Caki2 (cell line): ENCODE results near the gene NACC2. TPM values are rescaled to one million over a fixed set of nuclear protein-coding genes. Genes with fewer than 3 reads are reported as not detected.

ENCODE experiments used
- DNase-seq: peaks from one replicate; pipeline ENCODE4 v3.0.0-alpha.2; 2015; ENCODE audit warnings: low read depth
- in situ Hi-C: cut with HindIII; loops from 2 replicates; pipeline ENCODE4 v1.10.0; 2016; ENCODE audit warnings: low sequenced_read_pairs, low pct_unique_long_range_greater_than_20kb, mixed read lengths
- total RNA-seq: library from RNA; depleted of rRNA; stranded (reverse); fragments of >200 nt; shearing (Covaris generic); gene quantifications from 2 replicates; pipeline ENCODE4 v1.2.3, GENCODE V29; 2014; ENCODE audit warnings: low replicate concordance

NACC2 gene
- total RNA-seq, 1 experiment from 2014 or later, result 20.2 TPM

DNA sequence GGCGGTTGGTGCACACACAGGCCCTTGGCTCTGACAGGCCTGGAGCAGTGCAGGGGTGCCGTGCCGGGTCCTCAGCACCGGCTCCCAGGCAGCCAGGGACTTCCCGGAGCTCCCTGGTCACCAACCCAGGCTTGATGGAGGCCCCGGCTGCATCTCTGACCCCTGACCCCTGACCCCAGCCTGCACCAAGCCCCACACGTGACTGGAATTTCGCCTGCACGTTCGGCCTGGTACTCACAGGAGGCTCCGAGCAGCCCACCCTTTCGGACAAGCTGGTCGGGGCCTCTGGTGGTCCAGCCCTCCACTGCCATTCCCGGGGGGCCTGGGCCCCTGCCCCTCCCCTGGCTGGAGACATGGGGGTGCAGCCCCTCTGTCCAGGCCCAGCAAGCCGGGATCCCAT is 108.5 kb downstream of the NACC2 start:
- in situ Hi-C loops, result no loop called here

DNA sequence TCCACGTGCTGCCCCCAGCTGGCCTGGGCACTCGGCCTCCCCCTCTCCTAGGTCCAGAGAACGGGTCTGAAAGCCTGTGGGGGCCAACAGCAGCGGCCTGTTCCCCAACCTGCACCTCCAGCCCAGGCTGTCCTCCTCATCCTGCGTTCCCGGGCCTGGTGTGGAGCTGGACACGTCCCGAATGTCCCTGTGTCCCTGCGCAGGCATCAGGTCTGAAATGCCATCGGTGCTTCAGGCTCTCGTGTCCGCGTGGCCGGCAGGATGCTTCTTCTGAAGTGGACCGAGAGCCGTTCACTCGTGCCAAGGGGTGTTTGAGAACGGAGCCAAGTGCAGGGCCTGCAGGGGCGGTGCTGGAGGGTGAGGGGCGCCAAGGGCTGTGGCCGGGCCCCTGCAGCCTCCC is 109.2 kb downstream of the NACC2 start:
- in situ Hi-C loops, result no loop called here
- DNase-seq, result no peak

More for the DNA sequence above, 108.5 kb downstream of the NACC2 start:
- DNase-seq, result no peak

DNA sequence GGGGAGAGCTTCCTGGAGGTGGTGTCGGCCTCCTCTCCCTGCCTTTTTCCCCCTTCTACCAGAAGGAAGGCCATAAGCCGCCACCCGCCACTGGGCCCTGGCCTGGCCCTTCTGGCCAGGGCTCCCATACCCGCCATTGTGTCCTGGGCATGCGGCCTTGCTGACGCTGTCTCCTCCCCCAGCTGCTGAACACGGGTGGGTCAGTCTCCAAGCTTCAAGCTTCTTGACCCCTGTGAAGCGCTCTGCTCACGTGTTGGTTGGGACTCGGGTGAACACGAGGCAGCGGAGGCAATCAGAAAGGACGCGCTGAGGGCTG is 109.7 kb downstream of the NACC2 start:
- in situ Hi-C loops, result no loop called here

DNA sequence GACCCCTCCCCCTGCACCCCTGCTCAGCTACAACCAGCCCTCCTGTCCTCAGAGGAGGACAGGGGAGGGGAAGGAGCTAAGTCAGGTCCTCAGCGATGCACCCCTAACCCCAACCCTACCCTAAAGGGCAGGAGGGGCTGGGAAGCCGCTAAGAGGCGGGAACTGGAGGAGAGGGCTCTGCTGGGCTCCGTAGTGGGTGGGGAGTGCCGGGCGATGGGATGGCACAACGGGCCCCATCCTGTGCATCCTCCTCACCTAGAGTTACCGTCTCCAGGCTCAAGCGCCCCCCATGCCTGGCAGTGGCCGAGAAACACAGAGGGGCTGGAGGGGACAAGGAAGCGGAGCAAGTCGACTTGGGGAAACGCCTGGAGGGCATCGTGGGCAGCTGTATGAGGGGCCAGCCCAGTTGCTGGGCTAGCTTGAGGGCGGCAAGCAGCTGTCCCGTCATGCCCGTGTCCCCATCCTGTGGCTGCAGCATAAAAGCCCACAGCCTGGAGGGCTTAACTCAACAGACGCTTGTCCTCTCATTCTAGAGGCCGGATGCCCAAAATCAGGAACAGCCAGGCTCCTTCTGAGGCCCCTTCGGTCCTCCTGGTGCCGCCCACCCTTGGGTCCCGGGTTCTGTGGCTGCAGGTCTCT is 110.9 kb downstream of the NACC2 start:
- in situ Hi-C loops, result no loop called here
- no peak for DNase-seq

More for the DNA sequence above, 109.7 kb downstream of the NACC2 start:
- no peak for DNase-seq

DNA sequence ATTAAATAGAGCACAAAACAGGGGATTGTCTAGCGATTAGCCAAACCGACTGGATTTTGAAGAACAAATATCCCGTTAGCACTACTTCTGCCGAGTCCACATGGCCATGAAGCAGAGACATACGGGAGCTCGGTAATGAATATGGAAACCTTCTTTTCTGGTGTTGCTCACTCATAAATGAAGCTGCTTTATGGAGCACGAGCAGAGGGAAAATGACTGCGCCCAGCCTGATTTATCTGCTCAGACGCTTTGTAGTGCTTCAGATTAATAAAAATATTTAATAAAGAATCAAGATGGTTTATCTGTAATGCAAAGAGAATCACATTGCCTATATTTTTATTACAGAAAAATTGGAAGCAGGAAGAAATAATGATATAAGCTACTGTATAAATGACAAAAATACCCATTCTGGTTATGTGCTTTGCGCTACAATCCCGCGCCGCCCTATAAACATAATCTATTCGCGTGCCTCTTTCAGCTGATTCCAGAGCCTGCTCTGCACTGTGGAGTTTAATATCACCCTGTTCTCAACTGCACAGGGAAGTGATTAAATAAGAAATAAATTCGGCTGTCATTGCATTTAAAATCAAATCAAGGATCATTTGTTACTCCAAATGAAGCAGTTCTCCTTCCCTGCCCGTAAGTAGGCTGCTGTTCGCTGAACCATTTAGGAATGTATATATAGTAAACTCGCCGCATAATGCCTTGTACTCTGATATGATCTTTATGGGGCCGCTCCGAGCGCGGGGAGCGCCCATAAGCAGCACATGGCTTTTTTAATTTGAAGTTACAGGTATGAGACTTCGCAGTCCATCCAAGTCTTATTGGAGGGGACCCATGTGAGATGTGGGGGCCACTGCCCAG is 111.6 kb downstream of the NACC2 start:
- in situ Hi-C loops, result no loop called here
- DNase-seq, result no peak

DNA sequence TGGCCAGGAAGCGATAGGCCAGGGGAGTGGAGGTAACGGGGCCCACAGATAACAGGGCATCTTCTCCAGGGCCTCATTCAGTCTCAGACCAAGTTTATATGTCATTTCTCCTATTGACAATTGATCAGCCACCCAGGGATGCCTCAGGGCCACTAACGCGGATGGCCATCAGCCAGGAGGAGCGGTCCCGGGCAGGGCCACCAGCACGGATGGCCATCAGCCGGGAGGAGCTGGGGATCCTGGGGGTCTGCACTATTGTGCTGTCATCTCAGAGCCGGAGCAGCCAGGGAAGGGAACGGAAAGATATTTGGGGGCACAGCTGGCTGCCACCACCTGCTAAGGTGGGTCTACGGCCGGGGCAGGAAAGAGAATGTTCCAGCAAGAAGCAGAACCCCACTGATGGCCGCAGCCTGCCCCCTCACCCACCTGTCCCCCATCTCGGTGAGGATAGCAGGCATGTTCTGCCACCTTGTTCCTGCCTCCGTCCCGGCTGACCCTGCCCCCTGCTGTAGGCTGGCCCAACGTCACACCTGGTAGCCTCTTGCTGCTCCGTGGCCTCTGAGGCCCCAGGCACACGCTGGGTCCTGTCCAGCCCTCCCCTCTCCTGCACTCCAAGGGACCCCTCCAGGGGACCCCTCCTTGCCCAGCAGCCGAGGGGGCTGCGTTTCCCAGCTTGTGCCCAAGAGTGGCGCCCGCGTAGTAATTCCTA is 112.4 kb downstream of the NACC2 start:
- in situ Hi-C loops, result no loop called here
- DNase-seq, result no peak

DNA sequence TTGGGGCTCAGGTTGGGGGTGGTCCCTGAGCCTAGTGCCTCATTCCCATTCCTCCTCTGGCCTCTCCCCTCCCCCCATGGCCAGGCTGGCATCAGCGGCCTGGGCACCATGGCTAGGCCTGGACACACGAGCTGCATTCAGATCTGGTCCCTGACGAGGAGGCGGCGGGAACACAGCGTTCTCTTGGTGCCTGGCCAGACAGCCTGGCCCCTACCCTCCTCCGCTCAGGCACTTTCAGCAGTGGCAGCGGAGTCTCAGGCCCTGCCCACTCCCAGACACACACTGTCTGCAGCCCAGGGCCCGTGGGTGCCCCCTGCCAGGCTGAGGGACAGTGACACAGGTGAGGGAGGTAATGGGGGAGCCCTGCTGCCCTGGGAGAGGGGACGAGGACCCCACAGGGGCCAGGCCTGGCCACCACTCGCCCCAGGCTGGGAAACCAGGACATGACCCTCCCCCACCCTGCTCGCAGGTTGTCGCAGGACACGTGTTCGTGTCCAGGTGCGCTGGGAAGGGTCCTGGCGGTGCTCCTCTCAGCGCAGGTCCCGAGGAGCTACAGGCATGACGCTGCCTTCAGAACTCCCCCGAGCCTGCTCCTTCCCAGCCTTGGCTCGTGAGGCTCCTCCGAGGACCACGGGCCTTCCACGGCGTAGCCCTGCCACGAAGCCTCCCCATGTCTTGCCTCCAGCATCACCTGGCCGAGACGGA is 114.0 kb downstream of the NACC2 start:
- DNase-seq, result no peak
- in situ Hi-C loops, result no loop called here

DNA sequence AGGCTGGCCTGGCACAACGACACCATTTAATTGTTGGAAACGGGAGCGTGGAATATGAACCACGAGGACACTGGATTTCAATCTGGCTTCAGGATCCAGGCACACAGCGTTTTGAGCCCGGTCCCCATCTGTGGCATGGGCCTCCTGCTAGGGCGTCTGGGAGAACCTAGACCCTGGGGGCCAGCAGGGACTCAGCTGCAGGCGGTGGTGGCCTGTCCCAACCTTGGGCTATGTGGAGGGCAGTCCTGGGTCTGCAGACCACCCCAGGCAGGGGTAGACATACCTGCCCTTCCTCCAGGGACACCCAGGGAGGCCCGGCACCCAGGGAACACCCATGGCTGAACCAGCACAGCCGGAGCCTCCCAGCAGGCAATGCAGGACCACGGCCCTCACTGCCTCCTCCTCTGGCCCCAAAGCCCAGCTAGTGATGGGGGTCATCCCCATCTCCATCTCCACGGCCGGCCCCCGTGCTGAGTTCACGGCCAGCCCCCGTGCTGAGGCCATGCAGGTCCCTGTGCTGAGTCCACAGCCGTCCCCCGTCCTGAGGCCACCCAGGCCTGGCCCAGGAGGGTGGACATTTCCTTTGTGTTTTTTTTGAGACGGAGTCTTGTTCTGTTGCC is 115.4 kb downstream of the NACC2 start:
- no peak for DNase-seq
- in situ Hi-C loops, result no loop called here

DNA sequence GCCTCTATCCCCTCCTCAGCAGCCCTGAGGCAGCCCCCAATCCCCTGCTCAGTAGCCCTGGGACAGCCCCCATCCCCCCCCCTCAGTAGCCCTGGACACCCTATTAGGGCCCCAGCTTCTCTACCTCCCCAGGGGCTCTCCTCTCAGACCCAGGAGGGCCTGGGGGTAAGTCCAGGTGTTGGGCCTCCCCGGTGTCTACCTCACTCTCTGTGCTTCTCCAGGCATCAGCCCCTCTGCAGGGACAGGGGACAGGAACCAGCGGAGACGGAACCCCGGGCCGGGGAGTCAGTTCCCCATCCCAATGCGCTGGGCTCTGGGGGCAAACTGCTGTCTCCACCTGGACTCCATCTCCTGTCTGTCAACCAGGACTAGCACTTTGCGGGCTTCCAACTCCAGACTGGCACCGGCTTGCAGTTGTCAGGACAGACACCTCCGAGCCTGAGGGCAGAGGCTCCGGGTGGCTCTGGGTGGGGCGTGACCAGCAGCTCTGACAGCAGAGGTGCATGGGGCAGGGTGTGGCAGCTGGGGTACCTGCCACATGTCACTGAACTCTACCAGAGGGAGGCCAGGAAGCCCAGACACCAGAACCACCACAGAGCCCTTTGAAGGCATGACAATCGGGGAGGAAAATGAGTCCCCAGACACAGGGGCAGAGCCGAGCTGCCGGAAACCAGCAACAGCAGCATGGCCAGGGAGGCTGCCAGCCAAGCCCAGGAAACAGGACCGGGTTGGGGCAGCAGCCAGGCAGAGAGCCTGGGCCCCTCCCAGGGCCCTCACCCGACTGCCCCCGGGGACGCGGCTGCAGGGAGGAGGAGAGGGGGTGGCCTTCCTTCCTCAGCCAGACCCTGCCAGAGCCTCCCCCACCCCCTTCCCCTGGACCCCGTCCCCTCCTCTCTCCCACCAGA is 116.2 kb downstream of the NACC2 start:
- in situ Hi-C loops, result no loop called here

DNA sequence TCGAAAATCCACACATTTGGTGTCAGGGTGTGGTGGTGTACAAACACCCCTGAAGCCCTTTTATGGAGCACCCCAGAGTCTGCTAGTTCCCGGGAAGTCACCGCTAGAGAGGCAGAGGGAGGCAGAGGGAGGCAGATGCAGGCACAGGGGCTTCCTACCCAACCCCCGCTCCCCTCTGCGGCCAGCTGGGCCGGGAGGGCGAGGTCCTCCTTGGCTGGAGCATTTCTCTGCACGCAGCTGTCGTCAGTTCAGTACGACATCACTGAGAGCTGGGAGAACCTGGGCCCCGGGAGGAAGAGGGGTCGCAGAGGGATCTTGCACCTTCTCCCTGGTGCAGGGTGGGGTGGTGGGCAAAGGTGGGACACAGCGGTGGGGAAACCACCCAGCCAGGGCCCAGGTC is 118.1 kb downstream of the NACC2 start:
- in situ Hi-C loops, result no loop called here
- no peak for DNase-seq

More for the DNA sequence above, 116.2 kb downstream of the NACC2 start:
- DNase-seq, result no peak

DNA sequence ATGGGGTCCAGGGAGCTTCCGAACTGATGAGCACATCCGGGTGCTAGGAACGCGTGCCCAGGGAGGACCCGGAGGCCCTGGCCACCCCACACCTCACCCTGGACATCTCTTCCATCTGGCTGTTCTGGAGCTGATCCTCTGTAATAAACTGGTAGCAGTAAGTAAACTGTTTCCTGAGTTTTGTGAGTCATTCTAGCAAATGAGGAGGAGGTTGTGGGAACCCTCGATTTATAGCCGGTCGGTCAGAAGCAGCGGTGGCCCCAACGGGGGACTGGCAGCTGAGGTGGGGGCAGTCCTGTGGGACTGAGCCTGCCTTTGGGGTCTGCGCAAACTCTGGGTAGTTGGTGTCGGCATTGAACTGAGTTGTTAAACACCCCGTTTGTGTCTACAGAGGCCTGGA is 118.6 kb downstream of the NACC2 start:
- DNase-seq, result no peak
- in situ Hi-C loops, result no loop called here

DNA sequence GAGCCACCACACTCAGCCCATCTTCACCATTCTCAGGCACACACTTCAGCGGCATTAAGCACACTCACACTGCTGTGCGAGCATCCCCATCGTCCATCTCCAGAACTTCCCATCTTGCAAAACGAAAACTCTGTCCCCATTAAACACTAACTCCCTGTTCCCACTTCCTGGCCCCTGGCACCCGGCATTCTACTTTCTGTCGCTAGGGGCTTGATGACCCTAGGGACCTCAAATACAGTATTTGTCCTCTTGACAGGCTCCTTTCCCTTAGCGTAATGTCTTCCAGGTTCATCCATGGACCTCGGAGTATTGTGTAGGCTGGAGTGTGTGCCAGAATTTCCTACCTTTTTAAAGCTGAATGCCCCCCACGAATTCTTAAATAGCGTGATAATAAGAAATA is 119.3 kb downstream of the NACC2 start:
- in situ Hi-C loops, result no loop called here
- DNase-seq, result no peak

DNA sequence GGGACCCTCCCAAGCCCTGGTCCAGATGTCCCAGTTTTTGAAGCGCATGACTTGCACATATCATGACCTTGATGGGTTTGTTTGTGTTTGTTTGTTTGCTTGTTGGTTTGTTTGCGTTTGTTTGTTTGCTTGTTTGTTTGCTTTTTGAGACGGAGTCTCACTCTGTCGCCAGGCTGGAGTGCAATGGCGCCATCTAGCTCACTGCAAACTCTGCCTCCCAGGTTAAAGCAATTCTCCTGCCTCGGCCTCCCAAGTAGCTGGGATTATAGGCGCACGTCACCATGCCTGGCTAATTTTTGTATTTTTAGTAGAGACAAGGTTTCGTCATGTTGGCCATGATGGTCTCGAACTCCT is 120.9 kb downstream of the NACC2 start:
- in situ Hi-C loops, result no loop called here
- DNase-seq, result no peak

DNA sequence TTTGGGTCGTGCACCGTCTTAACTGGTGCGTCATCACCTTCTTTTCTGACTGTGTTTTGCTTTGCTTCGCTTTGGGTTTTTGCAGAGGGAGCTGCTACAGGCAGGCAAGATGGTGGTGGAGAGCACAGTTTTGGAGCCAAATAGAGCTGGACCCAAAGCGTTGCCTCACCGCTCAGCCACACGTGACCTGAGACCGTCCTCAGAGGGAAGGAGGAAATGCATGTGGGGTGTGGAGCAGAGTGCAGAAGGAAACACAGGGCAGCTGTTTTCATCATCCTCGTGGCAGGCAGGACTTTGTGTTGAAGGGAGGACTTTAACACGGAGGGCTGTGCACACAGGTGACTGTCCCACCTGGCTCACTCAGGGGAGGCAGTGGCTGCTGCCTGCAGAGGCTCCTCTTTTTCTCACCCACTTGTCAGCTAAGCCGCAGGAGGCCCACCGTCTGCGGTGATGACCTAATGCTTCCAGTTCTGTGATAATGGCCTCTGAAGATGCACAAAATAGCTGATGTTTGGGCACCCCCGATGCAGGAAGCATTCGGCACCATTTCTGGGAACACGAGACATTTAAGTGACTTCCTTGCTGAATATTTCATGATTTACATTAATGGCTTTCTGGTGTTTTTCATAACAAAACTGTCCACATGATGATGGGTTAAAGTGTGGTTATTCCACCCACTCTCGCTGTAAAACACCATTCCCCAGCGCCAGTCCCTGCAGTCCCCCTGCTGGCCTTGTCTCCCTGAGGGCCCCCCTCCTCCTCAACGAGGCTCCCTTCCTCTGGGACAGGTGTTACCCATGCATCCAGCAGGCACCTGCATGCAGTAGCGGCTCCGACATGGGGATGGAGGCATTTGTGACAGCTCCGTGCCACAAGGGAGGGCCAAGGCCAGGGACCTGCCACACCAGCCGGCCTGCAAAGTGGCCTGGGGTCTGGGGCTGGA is 121.5 kb downstream of the NACC2 start:
- DNase-seq, result no peak
- in situ Hi-C loops, result no loop called here

DNA sequence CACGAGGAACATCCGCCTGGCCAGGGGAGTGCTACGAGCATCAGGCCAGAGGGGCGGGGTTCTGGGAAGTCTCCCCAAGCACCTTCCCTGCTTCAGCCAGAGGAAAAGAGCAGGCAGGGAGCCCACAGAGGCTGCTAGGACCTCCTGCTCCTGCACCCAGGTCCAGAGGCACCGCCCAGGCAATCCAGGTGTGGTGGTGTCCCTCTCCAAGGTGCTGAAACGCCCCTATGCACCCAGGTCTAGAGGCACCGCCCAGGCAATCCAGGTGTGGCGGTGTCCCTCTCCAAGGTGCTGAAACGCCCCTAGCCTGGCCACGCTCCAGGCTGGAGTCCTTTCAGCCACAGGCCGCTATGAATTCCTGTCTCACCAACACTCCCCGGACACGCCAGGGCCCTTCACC is 123.2 kb downstream of the NACC2 start:
- in situ Hi-C loops, result no loop called here
- DNase-seq, result peak; percentile 68

DNA sequence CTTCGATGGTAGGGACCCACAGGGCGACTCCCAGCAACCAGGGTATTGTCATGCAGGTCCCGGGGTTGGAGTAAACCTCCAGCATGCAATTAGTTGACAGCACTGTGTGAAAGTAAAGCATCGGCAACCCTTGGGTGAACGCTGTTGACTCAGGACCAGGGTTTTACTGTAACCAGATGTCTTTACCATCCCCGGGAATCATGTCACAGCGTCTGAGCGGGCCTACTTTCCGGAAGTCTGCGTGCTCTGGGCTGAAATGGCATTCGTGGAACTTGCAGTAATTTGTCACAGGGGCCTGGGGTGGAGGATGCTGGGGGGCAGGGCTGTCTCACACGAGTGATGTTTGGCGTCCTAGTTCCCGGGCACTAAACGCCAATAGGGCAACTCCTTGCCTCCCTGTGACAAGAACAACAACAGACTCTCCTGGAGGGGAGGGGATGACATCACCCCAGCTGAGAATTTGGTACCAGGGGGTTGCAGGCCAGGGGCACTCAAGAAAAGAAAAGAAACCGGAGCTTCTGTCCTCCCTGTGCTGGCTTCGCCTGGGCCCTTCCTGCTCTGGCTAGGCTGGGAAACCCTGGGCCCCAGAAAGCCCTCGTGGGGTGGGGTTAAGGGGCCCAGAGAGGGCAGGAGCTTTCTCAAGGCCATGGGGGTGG is 123.8 kb downstream of the NACC2 start:
- DNase-seq, result no peak
- in situ Hi-C loops, result no loop called here
